Suppressor macrophage (primary cell): ENCODE measurements around the gene NFXL1.
A peak's percentile ranks its signal among the peaks of the same experiment; 100 is the strongest.
"Not testable (repeated sequence)": the region's sequence is repeated elsewhere in the genome, so short reads cannot be mapped to it uniquely, and the experiment has no call there.

ENCODE experiments used
- DNase-seq, 4 experiments: peaks; one replicate each; pipeline ENCODE4 v3.0.0-alpha.2; 2020 to 2022
- total RNA-seq, 17 experiments: gene quantifications; one replicate each; lab custom pipeline; 2026; ENCODE audit warnings: mixed read lengths in 6 of 17, inconsistent platforms in 3 of 17; lab: John Stamatoyannopoulos, UW

Gene NFXL1
- 2.8 to 26.2 (median 9.8) reads per million in 17 experiments for total RNA-seq

DNA sequence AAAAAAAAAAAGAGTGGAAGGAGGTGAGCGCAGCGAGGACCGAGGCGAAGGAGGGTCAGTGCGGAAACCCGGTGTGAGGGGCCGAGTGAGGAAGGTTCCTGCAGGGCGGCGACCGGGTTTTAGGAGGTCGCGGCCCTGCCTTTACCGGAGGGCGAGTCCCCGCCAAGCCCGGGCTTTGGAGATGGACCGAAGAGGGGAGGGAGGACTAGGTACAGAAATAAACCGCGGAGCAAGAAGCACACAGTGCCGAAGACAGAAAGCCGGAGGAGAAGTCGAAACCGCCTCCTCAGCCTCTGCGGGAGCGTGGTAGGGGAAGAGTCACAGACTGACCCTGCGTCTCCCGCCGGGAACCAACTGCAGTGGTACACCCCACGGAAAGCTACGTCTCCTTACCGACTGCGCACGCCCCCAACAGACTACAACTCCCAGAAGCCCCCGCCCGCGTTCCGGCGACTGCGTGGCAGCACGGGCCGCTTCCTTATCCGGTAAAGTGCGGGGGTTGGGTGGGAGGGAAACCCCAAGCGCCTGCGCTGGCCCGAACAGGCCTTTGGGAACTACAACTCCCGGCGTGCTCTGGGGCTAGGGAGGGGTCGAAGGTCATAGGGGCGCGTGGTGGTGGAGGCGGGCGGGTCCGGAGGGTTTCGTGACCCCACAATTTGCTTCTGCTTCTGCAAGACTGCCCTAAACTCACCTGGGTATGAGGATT is at the start of gene NFXL1:
Gene NFXL1, minus strand, starts transcription at position 364 of the 706 bp plus-strand sequence. CDS start 380 bp downstream, outside the sequence.
- DNase-seq, result peak; percentile 97 to 99 (median 98)

DNA sequence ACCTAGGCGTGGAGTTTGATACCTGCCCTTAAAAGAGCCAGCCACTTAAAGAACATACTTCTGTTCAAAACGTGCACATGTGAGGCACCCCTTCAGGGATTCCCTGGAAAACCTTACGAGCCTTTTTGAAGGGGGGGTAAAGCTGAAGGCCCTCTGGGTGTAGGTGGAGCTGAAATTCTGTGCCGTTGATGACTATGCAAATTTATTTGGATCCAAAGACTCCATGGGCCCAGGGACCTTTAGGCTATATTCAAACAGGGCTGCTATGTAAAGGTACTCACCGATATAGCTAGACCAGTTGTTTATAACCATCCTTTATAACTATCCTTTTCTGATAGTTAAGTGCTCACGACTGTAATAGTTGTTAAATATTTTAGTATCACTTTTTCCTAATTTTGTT is 40.3 kb upstream of the NFXL1 start:
- DNase-seq, result no peak

DNA sequence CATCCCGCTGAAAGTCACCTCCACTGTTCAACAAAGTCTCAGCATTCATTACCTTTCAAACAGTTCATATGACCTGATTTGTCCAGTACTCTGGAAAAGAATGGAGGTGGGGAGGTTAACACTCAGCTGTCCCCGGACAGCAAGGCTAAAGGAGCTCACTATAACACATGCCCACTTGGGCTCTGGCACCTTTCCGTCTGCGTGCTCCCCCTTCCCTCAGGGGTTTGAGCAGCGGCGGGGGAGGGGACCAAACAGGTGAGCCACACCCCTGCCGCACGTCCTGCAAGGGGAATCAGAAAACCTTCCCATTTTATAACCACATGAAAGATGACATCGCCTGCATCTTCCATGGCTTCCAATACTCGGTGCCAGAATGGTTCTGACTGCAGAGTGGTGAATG is 39.9 kb upstream of the NFXL1 start:
- DNase-seq, result no peak

DNA sequence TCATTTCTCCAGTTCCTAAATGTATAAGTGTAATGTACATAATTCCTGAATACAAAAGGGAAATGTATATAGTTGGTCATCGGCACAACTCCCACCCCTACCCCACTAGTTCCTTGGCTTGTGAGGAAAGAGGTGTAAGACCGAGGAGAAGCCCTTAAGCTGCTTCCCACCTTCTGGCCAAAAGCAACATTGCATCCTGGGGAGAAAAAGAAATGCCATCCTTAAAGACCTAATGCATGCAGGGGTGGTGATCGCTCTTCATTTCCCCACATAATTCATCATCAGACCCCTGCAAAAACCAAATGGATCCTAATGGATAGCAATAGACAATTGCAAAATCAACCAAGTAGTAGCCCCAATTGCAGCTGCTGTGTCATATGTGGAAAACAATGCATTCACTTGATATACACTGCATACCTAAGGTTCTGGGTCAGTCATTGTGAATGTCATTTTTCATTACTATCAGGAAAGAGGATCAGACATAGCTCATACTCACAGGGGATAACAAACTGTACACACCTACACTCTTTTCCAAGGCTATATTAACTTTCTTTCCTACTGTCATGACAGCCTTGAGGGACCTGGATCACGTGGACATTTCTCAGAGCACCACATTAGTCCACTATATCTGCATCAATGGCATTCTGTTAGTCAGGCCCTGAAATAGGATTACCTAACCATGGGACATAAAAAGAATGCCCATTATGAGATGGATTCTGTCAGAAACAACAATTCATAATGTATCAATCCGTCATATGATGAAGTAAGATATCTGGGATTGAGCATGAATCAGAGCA is 31.7 kb upstream of the NFXL1 start:
- DNase-seq, result no peak

DNA sequence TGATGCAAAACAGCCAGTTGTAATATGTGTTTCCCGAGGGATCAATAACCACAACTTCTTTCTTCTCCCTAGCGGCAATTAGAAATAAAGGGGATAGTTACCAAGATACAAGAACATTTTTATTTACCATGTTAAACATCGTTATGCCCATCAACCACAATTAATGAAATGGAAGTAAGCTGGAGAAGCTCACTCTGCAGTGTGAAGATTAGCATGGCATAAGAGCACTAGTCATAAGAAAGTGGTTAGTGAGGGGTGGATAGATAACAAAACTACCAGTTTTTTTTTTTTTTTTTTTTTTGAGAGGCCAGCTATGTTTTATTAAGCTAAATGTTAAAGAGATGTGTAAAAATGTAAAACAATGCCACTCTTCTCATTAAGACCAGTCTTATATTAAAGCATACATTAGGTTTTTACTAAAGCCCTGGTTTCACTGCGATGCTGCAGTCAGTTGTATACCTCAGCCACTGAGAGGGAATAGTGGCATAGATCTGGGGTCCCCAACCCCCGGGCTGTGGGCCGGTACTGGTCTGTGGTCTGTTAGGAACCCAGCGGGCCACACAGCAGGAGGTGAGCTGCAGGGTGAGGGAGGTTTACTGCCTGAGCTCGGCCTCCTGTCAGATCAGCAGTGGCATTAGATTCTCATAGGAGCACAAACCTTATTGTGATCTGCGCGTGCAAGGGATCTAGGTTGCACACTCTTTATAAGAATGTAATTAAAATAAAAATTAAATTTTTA is 27.9 kb upstream of the NFXL1 start:
- DNase-seq, result no peak

DNA sequence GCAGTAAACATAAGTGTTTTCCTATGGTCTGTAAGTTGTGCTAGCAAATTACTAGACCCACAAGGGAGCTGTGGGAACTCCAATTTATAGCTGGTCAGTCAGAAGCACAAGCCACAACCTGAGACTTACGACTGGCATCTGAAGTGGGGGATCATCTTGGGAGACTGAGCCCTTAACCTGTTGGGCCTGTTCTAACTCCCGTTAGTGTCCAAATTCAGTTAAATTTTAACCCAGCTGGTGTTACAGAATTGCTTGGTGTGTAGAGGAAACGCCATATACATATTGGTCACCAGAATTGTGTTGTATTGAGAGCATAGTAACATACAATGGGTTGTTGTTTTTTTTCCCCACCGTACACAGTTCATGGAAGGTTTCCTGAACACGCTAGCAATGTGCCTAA is 25.1 kb upstream of the NFXL1 start:
- no peak for DNase-seq

DNA sequence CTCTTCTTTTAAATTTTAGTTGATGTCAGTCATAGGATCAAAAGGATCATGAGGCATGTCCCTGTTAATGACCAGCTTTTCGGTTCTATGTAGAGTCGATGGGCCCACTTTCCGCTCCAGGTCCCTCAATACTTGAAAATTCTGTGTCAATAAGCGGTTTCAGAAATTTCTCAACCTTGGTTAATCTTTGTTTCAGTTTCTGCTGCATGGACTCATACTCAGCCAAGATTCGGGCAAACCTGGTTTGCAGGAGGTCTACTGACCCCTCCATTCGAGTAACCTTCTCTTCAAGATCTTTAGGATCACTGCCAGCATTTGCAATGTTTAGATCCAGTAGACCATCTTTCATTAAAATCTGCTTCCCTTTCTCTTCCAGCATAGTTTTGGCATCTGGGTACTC is 22.0 kb upstream of the NFXL1 start:
- no peak for DNase-seq

DNA sequence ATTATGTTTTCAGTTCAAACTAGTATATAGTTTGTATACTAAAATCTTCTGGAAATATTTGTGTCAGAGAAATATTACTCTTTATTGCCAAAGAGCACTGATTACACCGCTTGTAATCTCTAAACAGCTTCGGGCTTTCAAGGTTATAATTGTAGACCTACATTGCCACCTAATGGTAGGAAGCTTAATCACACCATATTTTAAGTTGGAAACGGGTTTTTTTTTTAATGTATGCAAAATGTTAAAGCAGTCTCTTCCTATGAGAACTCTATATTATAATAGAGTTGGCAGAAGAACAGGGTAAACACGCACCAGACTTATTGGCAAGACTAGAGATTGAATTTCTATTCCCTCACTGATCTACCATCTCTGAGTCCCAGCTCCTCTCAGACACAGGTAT is 19.5 kb upstream of the NFXL1 start:
- peak; percentile 32 to 83 (median 57) for DNase-seq

DNA sequence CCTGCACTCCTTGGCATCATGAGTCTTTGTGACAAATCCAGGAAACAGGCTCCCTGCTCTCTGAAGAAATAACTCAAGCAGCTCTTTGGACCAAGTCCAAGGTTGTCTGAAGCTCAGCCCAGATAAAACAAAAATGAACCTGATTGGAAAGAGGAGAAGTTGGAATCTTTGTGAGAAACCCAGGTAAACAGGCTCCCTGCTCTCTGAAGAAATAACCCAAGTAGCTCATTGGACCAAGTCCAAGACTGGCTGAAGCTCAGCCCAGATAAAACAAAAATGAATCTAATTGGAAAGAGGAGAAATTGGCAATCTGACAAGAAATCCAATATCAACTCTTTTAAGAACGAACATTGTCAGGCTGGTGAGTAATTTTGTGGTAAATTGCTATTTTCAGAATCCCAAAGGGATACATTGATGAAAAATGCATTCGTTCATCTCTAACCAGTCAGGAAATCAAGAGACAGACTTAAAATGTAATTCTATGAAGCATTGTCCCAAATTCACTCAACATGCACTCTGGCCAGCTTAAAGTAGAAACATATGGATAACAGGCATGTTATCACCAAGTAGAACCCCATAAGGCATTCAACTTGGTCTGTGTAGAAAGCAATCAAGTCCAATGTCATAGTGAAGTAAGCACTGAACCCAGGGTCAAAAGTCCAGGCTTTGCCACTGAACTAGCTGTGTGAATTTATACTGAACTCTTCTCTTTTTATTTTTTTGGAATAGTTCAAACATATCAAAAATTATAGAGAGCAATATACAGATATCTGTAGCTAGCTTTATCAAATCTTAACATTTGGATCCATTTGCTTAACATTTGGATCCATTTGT is 16.8 kb upstream of the NFXL1 start:
- peak in 1 of 4 experiments; percentile 9 for DNase-seq

DNA sequence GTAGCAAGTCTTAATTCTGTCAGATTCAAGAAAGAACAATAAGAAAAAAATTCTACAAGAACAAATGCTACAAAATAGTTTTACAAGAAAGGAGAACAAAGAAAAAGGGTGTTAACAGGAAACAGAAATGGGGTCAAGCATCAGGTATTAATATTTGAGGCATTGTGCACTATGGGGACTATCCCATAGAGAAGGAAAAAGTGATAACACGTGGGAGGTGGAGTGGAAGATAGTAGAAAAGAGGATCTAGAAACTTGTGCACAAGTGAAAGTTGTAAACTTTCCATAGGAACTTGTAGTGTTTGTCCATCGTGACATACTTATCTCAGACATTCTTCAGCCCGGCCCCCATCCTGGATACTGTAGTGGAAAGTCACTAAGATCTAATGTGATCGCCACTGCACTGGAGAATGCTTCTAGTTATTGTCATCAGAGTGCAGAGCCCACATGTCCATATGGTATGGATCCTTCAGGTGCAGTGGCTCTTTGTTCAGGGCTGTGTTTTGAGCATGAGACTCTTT is 15.4 kb upstream of the NFXL1 start:
- DNase-seq, result peak in 1 of 4 experiments; percentile 5

DNA sequence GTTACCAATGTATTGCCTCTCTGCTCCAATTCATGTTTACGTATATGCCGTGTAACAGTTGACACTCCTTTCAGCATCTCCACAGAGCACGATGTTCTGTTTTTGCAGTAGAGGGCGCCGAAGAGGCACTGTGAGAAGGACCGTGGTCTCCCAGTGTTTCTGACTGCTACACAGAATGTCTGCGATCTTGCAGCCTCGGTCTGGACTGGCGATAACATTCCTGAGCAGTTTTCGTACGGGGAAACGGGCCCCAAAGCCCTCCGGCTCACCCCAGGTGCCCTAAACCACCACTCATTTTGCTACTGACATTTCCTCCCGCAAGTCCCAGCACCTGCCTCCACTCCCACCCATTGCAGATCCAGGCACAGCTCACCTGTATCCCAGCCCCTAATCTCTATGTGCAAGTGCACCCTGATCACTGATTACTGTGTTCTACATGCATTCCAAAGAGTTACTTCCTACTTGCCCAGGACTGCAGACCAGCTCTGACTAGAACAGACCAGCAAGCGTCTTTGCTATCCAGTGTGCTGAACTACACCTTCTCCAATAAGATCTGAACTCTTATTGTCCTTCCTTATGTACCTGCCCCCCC is 12.4 kb upstream of the NFXL1 start:
- peak in 3 of 4 experiments; percentile 28 to 54 (median 45) for DNase-seq

DNA sequence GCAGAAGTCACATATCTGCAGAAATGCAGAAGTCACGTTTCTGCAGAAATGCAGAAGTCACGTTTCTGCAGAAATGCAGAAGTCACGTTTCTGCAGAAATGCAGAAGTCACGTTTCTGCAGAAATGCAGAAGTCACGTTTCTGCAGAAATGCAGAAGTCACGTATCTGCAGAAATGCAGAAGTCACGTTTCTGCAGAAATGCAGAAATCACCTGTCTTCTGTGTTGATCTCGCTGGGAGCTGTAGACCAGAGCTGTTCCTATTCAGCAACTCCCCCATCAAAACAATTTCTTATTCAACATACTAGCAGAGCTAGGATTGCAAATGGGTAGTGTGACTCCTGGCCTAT is 8.9 kb upstream of the NFXL1 start:
- peak in 2 of 4 experiments; percentile 39 to 40 for DNase-seq

DNA sequence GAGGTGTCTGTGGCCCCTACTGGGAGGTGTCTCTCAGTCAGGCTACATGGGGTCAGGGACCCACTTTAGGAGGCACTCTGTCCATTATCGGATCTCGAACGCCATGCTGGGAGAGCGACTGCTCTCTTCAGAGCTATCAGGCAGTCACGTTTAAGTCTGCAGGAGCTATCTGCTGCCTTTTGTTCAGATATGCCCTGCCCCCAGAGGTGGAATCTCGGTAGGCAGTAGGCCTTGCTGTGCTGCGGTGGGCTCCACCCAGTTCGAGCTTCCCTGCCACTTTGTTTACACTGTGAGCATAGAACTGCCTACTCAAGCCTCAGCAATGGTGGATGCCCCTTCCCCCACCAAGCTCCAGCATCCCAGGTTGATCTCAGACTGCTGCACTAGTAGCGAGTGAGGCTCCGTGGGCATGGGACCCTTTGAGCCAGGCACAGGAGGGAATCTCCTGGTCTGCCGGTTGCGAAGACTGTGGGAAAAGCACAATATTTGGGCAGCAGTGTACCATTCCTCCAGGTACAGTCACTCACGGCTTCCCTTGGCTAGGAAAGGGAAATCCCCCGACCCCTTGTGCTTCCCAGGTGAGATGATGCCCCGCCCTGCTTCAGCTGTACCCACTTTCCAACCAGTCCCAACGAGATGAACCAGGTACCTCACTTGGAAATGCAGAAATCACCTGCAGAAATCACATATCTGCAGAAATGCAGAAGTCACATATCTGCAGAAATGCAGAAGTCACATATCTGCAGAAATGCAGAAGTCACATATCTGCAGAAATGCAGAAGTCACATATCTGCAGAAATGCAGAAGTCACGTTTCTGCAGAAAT is 8.3 kb upstream of the NFXL1 start:
- peak in 1 of 4 experiments; percentile 7 for DNase-seq

DNA sequence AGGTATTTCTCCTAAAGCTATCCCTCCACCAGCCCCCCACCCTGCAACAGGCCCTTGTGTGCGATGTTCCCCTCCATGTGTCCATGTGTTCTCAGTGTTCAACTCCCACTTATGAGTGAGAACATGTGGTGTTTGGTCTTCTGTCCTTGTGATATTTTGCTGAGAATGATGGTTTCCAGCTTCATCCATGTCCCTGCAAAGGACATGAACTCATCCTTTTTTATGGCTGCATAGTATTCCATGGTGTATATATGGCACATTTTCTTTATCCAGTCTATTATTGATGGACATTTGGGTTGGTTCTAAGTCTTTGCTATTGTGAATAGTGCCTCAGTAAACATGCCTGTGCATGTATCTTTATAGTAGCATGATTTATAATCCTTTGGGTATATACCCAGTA is 2.8 kb upstream of the NFXL1 start:
- not testable (repeated sequence) for DNase-seq

DNA sequence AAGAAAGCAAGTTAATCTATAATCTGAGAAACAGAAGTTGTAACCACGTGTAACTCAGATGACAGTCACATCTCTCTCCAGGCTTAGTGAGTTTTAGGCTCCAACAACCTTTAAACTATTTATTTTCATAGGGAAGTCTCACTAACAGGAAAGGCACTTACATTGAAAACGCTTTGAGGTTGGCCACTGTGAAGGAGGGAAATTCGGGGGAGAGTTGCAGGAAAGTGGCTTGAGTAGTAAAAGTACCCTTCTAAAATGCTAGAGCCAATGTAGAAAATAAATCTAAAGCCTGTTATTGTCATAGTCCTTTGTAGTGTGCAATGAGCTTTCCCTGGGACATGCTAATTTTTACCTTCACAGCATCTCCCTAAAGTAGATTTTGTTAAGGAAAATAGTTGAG is 995 bp upstream of the NFXL1 start:
- DNase-seq, result peak in 3 of 4 experiments; percentile 10 to 36 (median 23)

DNA sequence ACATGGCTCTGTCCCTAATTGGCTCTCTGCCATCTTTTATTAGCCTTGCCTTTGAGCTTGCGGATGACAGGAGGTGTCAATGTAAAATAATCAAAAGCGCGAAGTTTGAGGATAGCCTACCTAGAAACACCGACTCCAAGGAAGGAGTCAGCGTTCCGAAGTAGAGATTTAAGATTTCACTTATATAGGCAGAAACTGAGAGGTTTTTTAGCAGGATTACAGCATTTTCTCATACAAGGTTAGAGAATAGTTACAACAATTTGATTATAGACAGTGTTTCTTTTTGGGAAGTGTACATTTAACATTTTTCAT is 499 bp upstream of the NFXL1 start:
- DNase-seq, result no peak

DNA sequence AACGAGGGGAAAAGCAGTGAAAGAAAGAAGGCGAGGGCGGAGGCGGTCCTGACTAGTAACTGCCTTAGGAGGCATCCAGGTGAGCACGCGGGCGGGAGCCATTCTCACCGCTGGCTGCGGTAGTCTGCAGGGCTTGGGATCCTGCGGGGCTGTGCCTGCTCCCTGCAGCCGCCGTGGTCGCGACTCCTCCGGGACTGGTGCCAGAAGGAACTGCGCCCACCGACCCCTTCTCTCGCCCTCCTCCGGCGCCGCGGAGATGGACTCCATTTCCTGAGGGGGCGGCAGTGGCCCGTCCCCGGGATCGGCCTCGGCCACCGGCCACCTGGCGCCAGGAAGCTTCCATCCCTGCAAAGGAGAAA is 543 bp downstream of the NFXL1 start:
- peak in 3 of 4 experiments; percentile 13 to 30 (median 26) for DNase-seq

DNA sequence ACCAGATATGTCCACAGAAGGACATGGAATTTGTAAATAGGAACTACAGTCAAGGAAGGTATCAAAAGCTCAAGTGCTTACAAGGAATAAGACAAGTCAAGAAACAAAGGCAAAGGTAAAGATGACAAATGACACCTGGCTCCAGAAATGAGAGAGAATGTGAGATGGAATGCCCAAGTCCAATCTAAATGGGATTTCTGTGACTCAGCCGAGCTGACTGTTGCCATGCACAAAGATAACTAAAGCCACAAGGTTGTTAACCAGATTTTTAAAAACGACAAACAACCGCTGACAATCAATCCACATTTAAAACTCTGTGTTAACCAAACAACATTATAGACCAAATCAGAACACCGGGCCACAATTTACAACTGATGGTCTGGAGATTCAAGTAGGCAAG is 1.1 kb downstream of the NFXL1 start:
- DNase-seq, result no peak

DNA sequence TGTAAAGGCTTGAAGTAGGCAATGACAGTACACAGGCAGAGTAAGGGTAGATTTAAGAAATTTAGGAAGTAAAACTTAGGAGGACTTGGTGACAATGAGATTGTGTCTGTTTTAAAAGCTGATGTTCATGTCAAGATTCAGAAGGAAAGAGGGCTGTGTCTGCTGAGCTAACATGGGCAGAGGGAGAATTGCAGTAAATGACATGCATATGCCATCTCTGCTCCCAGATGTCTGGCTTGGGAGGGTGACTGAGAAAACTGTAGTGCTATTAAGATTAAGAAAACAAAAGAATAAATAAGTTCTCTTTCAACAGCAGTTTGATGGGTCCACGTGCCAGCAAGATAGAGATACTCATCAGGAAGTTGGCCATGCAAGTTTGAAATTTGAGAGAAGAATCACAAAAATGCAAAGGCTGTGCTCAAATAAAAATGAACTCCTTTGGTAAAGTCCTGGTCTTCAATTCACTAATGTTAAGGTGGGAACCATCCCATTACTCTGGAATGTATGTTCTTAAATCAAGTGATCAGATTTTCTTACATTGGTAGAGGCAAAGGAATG is 7.2 kb downstream of the NFXL1 start:
- peak in 2 of 4 experiments; percentile 13 to 14 for DNase-seq

DNA sequence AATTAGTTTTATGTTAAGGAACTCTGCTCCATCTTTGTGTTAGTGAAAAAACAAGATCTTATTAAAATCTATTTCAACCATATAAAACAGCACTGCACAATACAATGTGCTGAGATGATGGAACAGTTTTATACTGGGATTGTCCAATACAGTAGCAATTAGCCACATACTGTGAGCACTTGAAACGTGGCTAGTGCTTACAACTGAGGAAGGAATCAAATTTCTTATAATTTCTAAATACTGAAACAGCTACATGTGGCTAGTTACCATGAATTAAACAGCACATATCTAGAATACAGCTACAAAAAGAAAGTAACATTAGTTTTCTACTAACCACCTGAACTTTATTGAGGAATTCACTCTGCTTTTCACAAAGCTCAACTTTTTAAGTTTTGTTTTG is 14.7 kb downstream of the NFXL1 start:
- no peak for DNase-seq

DNA sequence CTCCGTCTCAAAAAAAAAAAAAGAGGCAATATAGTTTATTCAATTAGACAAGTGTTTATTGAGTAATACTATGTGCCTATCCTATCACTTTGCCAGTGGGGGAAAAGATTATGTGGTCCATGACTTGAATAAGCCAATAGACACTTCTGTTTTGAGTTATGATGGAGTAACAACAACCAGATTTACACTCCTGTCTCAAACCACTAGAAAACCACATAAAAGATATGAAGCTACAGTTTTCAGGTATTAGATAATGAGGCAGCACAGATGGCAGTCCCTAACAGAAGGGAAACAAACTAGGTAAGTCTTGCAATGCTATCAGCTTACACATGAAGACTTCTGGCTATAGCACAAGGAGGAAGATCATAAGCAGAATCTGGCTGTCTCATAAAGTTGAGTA is 22.5 kb downstream of the NFXL1 start:
- no peak for DNase-seq
